CD4-positive, alpha-beta T cell treated with Interleukin-2 at 100 ng/mL for 4 hours (primary cell): ENCODE measurements around the gene ANGPTL8.

Experiments
- DNase-seq: peaks from one replicate; pipeline ENCODE4 v3.0.0-alpha.2; 2020; ENCODE audit warnings: low spot score

The ANGPTL8 gene, protein sequence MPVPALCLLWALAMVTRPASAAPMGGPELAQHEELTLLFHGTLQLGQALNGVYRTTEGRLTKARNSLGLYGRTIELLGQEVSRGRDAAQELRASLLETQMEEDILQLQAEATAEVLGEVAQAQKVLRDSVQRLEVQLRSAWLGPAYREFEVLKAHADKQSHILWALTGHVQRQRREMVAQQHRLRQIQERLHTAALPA

GRCh38 chr19:11239377-11240000 lies at the start of gene ANGPTL8:
ANGPTL8 (plus strand) TSS chr19:11239619; CDS start chr19:11239638, 19 bp downstream.
- DNase-seq, result no peak

GRCh38 chr19:11190501-11190900 lies 48.9 kb upstream of the ANGPTL8 start:
- no peak for DNase-seq

DNA sequence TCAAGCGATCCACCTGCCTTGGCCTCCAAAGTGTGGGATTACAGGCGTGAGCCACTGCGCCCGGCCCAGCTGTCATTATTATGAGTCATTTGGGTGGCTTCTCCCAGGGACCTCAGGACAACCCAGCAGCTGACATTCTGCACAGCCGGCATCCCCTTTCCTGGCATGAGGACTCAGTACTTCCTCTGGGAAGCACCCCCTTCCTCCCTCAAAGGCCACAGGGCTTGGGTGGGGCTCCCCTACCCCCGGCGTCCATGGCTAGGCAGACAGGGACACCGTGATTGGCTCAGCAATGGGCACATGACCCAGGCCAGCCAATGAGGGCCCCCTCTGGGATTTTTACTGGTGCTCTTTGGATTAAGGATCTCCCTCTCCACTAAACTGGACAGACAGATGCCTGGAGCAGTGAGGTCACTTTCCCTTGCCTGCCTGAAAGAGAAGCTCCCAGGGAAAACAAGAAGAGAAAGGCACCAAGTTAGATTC lies 48.1 kb upstream of the ANGPTL8 start:
- DNase-seq, result no peak

- no peak for DNase-seq
These were observed 47.5 kb upstream of the ANGPTL8 start for GRCh38 chr19:11191934-11192333.

DNA sequence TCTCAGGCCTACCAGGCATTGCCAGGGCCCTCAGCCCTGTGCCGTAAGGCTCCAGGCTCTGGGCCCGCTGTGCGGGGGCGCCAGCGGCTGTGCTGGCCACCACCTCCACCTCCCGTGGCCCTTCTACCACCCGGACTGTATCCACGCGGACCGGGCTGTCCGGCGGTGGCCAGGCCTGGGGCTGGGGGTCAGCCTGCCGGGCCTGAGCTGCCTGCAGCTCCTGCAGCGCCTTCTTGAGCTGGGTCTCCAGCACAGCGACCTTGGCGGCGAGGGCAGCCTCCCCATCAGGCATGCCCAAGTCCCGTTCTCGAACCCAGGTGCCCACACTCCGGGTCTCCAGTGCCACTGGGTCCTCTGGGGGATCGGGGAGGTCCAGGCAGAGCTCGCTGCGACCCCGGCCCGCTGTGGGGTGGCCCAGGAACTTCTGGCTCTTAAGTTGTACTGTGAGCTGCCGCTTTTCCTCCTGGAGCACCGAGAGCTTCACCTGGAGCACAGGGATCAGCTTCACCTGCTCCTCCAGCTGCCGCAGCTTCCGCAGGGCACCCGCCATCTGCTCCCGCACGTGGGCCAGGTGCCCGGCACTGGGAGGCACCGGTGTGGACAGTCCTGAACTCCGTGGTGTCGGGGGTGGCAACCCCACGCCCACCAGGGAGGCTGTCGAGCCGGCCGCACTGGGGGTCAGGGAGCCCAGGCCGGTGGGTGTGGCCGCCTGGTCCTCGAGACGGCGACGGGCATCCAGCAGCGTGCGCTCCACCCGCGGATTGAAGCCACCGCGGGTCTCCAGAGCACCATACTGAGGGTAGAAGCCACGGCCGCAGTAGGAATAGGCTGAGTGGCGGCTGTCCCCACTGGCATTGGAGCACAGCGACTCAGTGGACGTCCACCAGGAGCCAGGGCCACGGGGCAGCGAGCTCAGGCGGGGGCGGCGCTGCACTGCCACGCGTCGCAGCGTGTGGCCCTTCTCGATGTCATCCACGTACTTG lies 46.2 kb upstream of the ANGPTL8 start:
- DNase-seq, result no peak

GRCh38 chr19:11194173-11194572 lies 45.2 kb upstream of the ANGPTL8 start:
- DNase-seq, result no peak

DNA sequence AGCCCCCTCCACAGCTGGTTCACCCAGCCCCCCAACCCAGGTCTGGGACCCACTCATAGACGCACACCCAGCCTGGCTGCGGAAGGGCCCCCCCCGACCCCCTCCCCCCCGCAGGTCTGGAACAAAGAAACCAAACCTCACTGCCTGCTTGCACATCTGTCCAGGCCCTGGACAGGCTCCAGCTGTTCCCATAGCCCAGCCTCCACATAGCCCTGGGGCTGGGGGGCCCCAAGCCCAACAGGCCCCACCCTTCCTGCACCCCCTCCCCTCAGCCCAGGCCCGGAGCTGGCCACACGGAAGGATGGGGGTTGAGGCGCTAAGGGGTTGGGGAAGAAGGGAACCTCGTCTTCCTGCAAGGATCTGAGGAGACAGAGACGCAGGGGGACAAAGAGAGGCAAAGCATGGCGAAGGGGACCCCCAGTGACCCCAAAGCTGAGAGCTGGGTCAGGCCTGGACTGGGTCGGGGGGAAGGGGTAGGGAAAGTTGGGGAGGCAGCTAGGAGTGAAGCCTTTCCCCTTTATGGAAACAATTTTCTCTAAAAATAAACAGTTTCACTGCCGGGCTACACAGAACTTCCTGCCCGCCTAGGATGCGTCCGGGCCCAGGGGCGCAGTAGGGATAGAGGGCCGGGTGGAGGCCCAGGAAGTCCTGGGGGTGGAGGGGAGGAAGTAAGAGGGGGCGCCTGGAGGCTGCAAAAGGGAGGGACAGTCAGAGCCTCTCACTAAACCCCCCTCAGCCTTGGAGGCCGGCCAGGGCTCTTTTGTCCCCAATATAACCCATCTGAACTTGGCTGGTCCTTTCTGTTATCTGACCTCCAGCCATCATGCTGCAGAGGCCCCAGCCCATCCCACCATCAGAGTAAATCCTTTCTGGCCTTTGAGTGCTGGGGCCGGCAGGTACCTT lies 44.5 kb upstream of the ANGPTL8 start:
- DNase-seq, result no peak

DNA sequence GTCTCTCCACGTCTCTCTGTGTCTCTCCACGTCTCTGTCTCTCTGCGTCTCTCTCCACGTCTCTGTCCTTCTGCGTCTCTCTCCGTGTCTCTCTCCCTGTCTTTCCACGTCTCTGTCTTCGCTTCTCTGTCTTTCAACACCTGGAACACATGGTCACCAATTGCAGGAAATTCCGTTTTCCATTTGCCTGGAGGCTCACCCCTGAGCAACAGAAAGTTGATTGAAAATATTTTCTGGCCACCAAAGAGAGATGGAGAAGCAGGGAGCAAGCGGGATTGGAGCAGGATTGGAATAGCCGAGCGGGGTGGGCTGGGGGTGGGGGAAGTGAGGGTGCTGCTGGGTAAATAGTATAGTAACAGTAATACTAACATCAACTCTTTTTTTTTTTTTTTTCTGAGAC lies 43.7 kb upstream of the ANGPTL8 start:
- DNase-seq, result no peak

DNA sequence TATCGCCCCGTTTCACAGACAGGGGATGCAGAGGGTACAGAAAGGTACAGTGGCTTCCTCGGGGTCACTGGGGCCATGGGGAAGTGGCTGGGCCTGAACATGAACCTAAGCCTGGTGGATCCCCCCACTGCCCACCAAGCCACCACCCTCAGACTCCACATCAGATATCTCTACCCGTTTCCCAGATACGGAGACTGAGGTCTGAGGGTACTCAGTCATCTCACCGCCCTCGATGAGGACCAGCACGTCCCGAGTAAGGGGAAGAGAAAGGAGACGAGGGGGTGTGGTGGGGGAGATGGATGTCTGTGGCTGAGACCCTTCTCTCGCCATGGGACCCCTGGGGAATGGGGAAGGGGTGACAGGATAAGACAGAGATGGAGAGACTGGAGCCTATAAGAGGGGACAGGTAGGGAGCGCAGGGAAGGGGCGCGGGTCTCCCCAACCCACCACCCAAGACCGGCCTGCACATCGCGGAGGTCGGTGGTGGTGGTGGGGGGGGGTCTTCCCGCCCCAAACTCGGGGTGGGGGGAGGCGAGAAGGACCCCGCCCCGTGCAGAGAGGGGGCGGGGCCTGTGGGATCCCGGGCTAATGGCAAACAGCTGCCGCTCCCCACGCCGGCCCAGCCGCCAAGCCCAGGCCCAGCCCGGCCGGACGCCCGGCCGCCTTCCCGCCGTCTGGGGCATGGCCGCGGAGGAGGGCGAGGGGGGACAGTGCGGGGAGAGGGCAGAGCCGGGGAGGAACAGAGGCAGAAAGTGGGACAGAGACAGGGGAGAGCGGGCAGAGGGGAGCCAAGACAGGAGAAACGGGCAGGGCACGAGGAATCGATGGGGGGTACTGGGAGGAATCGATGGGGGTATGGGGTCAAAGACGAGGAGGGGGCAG lies 42.8 kb upstream of the ANGPTL8 start:
- no peak for DNase-seq

DNA sequence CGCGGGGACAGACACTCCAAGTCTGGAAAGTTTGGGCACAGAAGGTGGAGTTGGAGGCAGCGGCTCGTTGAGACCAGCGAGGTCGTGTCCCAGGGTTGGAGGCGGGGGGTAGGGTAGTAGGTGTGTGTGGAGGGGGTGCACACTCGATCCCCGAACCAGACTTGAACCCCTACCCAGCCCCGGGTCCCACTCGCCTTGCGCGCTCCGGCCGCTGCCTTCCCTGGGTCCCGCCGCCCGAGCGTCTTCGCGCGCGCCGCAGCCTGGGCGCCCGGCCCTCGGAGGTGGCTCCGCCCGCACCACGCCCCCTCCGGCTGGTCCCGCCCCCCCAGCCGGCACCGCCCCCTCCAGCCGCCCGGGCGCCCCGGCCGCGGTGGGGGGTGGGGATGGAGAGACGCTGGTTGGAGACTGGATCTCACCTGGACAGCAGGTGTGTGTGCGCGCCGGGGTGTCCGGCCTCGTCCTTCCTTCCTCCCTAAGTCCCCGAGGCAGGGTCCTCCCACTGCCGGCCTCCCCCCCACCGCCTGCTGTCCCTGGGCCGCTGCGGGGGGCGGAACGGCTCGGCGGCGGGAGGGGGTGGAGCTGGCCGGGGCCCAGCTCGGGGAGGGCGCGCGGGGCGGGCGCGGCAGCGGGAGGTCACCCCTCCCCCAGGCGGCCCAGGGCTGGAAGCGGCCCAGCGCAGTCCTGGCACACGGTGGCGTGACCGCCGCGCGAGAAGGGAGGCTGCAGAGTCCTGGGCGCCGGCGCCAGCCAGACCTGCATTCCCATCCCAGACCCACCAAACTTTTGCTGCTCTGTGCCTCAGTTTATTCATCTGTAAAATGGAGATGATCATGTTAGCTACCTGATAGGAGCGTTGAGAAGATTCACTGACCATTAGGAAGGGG lies 41.9 kb upstream of the ANGPTL8 start, which contains the start of gene KANK2:
KANK2 (minus strand) TSS at position 255 of the 884 bp plus-strand sequence. CDS start 3,034 bp downstream, outside the sequence.
- peak; percentile 68 for DNase-seq

DNA sequence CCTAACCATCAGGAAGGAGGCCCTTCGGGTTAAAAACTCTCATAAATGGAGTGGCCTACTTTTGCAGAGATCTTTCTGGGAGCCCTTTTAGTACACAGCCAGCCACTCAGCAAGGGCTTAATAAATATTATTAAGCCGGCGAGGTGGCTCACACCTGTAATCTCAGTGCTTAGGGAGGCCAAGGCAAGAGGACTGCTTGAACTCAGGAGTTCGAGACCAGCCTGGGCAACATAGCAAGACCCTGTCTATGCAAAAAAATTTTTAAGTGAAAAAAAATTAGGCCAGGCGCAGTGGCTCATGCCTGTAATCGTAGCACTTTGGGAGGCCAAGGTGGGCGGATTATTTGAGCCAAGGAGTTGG lies 41.3 kb upstream of the ANGPTL8 start:
- DNase-seq, result no peak

DNA sequence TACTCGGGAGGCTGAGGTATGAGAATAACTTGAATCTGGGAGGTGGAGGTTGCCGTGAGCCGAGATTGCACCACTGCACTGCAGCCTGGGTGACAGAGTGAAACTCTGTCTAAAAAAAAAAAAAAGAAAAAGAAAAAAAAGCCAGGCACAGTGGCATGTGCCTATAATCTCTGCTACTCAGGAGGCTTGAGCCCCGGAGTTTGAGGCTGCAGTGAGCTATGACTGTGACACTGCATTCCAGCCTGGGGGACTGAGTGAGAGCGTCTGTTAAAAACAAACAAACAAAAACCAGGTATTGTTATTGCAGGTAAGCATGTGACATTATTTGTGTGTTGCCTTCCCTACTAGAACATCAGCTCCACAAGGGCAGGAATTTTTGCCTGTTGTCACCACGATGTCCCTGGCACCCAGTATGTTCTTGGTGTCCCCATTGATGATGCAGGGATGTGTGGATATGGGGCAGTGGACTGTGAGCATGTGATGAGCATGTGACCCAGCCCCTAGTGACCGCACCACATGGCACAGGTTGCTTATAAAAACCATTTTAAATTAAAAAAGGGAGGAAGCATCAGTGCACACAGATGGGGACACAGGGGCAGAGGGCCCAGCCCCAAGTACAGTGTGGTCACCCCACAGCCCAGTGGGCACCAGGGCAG lies 40.5 kb upstream of the ANGPTL8 start:
- DNase-seq, result no peak

GRCh38 chr19:11199517-11199916 lies 39.9 kb upstream of the ANGPTL8 start:
- no peak for DNase-seq

- DNase-seq, result no peak
These were observed 39.3 kb upstream of the ANGPTL8 start for GRCh38 chr19:11200015-11200574.

DNA sequence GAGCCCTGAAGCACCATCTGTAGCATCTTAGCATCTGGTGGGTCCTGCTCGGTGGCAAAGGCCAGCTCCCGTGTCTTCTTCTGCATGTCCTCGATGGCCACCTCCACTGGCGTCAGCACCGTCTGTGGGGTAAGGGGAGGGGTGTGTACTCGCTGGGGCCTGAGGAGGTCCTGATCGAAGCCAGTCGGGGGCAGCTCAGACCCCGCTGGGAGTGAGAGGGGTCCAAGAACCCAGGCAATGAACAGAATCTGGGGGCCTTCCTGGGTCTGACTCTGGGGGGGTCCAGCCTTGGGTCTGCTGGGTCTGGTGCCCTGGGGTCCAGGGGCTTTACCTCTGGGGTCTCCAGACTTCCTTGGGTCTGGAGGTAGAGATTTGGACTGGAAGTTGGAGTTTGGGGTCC lies 38.5 kb upstream of the ANGPTL8 start:
- DNase-seq, result no peak

DNA sequence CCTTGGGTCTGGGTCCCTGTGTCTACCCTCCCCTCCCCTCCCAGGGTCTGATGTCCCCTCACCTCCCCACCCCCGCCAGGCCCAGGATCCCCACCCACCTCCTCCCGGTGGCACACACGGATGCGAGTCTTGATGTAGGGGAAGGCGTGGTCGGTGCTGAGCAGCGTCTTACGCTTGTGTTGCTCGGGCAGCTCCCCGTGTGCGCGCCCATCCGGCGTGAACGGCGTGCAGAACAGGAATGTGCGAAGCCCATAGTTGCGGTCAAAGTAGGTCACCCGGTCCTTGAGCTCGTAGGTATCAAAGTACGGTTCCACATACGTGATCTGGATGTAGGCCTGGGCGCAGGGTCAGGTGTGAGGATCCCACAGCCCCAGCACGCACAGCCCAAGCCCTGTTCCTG lies 37.6 kb upstream of the ANGPTL8 start:
- no peak for DNase-seq

GRCh38 chr19:11202488-11203193 lies 36.8 kb upstream of the ANGPTL8 start:
- no peak for DNase-seq
